Spinal cord (tissue), 10 donors: ENCODE measurements around the gene STK36. TPM values are rescaled to one million over a fixed set of nuclear protein-coding genes. Genes with fewer than 3 reads are reported as not detected.

Experiments used
- DNase-seq, 6 donors: peaks; one replicate each; pipeline versions ENCODE4 v3.0.0 to v3.0.0-alpha.2; 2013 to 2015; ENCODE audit warnings: low spot score in 6 of 6, low read depth in 4 of 6
- H3K27ac ChIP-seq: one replicate; pipeline ENCODE4 v1.5.1; 2013; ENCODE audit warnings: low read depth, low read length, control low read depth
- H3K27me3 ChIP-seq: one replicate; pipeline ENCODE4 v1.6.1; 2013; ENCODE audit warnings: low read length; ENCODE audit not compliant: control insufficient read depth, insufficient read depth
- H3K36me3 ChIP-seq: one replicate; pipeline ENCODE4 v1.6.1; 2013; ENCODE audit warnings: low read length; ENCODE audit not compliant: control insufficient read depth, insufficient read depth
- H3K4me1 ChIP-seq: one replicate; pipeline ENCODE4 v1.6.1; 2013; ENCODE audit warnings: low read length; ENCODE audit not compliant: control insufficient read depth, insufficient read depth
- H3K4me3 ChIP-seq: one replicate; pipeline ENCODE4 v1.5.1; 2013; ENCODE audit warnings: low read depth, low read length, control low read depth
- H3K9me3 ChIP-seq: one replicate; pipeline ENCODE4 v1.6.1; 2013; ENCODE audit warnings: low read length; ENCODE audit not compliant: control insufficient read depth, insufficient read depth
- WGBS: methylation state at CpG from one replicate; pipeline ENCODE4 v1.1.5; 2013; ENCODE audit warnings: missing lambda C conversion rate; ENCODE audit not compliant: insufficient coverage; 5-methylcytosine and 5-hydroxymethylcytosine counted together
- long read RNA-seq, 4 donors: transcript quantifications; one replicate each; lab custom pipeline, GENCODE V29; 2026
- polyA plus RNA-seq, 2 donors: library from polyadenylated mRNA; unstranded; fragments of 120-200 nt; gene quantifications; one replicate each; pipeline ENCODE4 v1.2.1, GENCODE V29; 2013; ENCODE audit not compliant: insufficient read length in 2 of 2
- total RNA-seq, 2 donors: library from RNA; depleted of rRNA in 1 of 2; stranded (reverse); fragments of 120-200 nt in 1 of 2; fragments of >200 nt in 1 of 2; gene quantifications; one replicate each; pipeline versions ENCODE4 v1.2.3 to v1.2.4, GENCODE V29; 2013 to 2014
- donor health status: healthy.

Gene STK36
- total RNA-seq (10 to 100 TPM; 24.9 to 61.3 TPM), polyA plus RNA-seq (10 to 100 TPM; 62.2 to 89.1 TPM)
- long read RNA-seq, donor 1, partial matches to known transcripts, result 27 of 29 reads
- long read RNA-seq, donor 1, other reads (novel, unspliced or antisense), result 0 of 29 reads
- long read RNA-seq, donor 2, result 0 reads
- long read RNA-seq, donor 3, result 0 reads
- long read RNA-seq, donor 4, result 0 reads

GRCh38 chr2:218671654-218672566 lies at the start of gene STK36, which contains the start of gene RNF25:
Gene STK36 (plus strand): TSS chr2:218672086. CDS start chr2:218672830, 744 bp downstream.
Gene RNF25 (minus strand): TSS chr2:218672002. CDS start chr2:218671970, 32 bp downstream.
- Histone ChIP-seq H3K27ac (peak within 1 kb of the TSS; percentile 84), H3K4me3 (peak within 1 kb of the TSS; percentile 93), H3K36me3 (peaks cover 36% of the 10 kb centered on the region), H3K27me3 (no peaks in the 10 kb centered on the region), H3K9me3 (no peaks in the 10 kb centered on the region), H3K4me1 (peaks cover 16% of the 10 kb centered on the region)
- WGBS, result under 1% methylated on average over 41 of the region's 49 CpGs
- DNase-seq, result peak; percentile 83 to 98 (median 86)

- H3K36me3 ChIP-seq, result no peaks in the 10 kb centered on the region
- H3K4me1 ChIP-seq, result no peaks in the 10 kb centered on the region
- no peak overlapping the region for H3K4me3 ChIP-seq
- no peak overlapping the region for H3K27ac ChIP-seq
- H3K9me3 ChIP-seq, result no peaks in the 10 kb centered on the region
- 76% methylated on average over 5 of the region's 7 CpGs for WGBS
- no peaks in the 10 kb centered on the region for H3K27me3 ChIP-seq
- DNase-seq, result peak in 2 of 6 donors; percentile 3 to 15
Measured at GRCh38 chr2:218622606-218623365, 49.1 kb upstream of the STK36 start.

GRCh38 chr2:218623366-218623705 lies 48.5 kb upstream of the STK36 start:
- Histone ChIP-seq H3K36me3 (no peaks in the 10 kb centered on the region), H3K27ac (no peak overlapping the region), H3K27me3 (no peaks in the 10 kb centered on the region), H3K4me1 (no peaks in the 10 kb centered on the region), H3K9me3 (no peaks in the 10 kb centered on the region), H3K4me3 (no peak overlapping the region)
- no peak for DNase-seq
- WGBS, result 100% methylated on average over 1 of the region's 3 CpGs

GRCh38 chr2:218626369-218626768 lies 45.5 kb upstream of the STK36 start:
- no peak for DNase-seq
- Histone ChIP-seq H3K27ac (no peak overlapping the region), H3K27me3 (no peaks in the 10 kb centered on the region), H3K4me1 (no peaks in the 10 kb centered on the region), H3K36me3 (no peaks in the 10 kb centered on the region), H3K4me3 (no peak overlapping the region), H3K9me3 (no peaks in the 10 kb centered on the region)
- 97% methylated on average over 3 of the region's 4 CpGs for WGBS

- no peak overlapping the region for H3K27ac ChIP-seq
- H3K27me3 ChIP-seq, result no peaks in the 10 kb centered on the region
- no peak for DNase-seq
- H3K36me3 ChIP-seq, result peaks cover 3% of the 10 kb centered on the region
- no peak overlapping the region for H3K4me3 ChIP-seq
- WGBS, result 90% methylated on average over 4 of the region's 4 CpGs
- no peaks in the 10 kb centered on the region for H3K4me1 ChIP-seq
- no peaks in the 10 kb centered on the region for H3K9me3 ChIP-seq
Measured at GRCh38 chr2:218627939-218628338, 43.9 kb upstream of the STK36 start.

GRCh38 chr2:218631837-218632236 lies 40.0 kb upstream of the STK36 start:
- H3K27ac ChIP-seq, result no peak overlapping the region
- H3K36me3 ChIP-seq, result peaks cover 24% of the 10 kb centered on the region
- no peaks in the 10 kb centered on the region for H3K4me1 ChIP-seq
- DNase-seq, result no peak
- H3K9me3 ChIP-seq, result no peaks in the 10 kb centered on the region
- no peaks in the 10 kb centered on the region for H3K27me3 ChIP-seq
- H3K4me3 ChIP-seq, result no peak overlapping the region
- 92% methylated on average over 1 of the region's 4 CpGs for WGBS

GRCh38 chr2:218635719-218636118 lies 36.2 kb upstream of the STK36 start:
- Histone ChIP-seq H3K36me3 (peaks cover 60% of the 10 kb centered on the region), H3K9me3 (no peaks in the 10 kb centered on the region), H3K27me3 (no peaks in the 10 kb centered on the region), H3K27ac (no peak overlapping the region), H3K4me1 (no peaks in the 10 kb centered on the region), H3K4me3 (no peak overlapping the region)
- WGBS, result 100% methylated on average over 2 of the region's 5 CpGs
- no peak for DNase-seq

GRCh38 chr2:218638372-218638771 lies 33.5 kb upstream of the STK36 start:
- DNase-seq, result no peak
- Histone ChIP-seq H3K4me3 (no peak overlapping the region), H3K27ac (no peak overlapping the region), H3K4me1 (no peaks in the 10 kb centered on the region), H3K36me3 (peaks cover 82% of the 10 kb centered on the region), H3K27me3 (no peaks in the 10 kb centered on the region), H3K9me3 (no peaks in the 10 kb centered on the region)
- WGBS, result 98% methylated on average over 18 of the region's 18 CpGs

GRCh38 chr2:218642121-218642656 lies 29.7 kb upstream of the STK36 start:
- WGBS, result 95% methylated on average over 18 of the region's 18 CpGs
- H3K4me3 ChIP-seq, result no peak overlapping the region
- no peaks in the 10 kb centered on the region for H3K9me3 ChIP-seq
- no peaks in the 10 kb centered on the region for H3K27me3 ChIP-seq
- no peaks in the 10 kb centered on the region for H3K4me1 ChIP-seq
- no peak overlapping the region for H3K27ac ChIP-seq
- peaks cover 89% of the 10 kb centered on the region for H3K36me3 ChIP-seq
- DNase-seq, result no peak
